NB4 (cell line): ENCODE measurements around the gene A2ML1.
"Not testable (repeated sequence)": the region's sequence is repeated elsewhere in the genome, so short reads cannot be mapped to it uniquely, and the experiment has no call there.

Experiments
- CTCF ChIP-seq: IDR thresholded peaks from one replicate; pipeline ENCODE4 v1.5.1; 2012; ENCODE audit warnings: low read depth, low read length
- MAX ChIP-seq: IDR thresholded peaks from 2 replicates; pipeline ENCODE4 v1.6.1; 2011; ENCODE audit warnings: low read depth, low read length
- POLR2A ChIP-seq: IDR thresholded peaks from 2 replicates; pipeline ENCODE4 v1.6.1; 2011; ENCODE audit warnings: mild to moderate bottlenecking; ENCODE audit not compliant: insufficient read length; ENCODE audit errors: extremely low read depth

- not testable (repeated sequence) for TF ChIP-seq CTCF, POLR2A, MAX
Observed at GRCh38 chr12:8820676-8821407, 1.6 kb upstream of the A2ML1 start.
